Calu3 (cell line): ENCODE results near the gene METTL22. TPM values are rescaled to one million over a fixed set of nuclear protein-coding genes. Genes with fewer than 3 reads are reported as not detected.

Experiments
- BruUV-seq: library from RNA; stranded (reverse); fragments of 400-500 nt; replicated peaks from 2 replicates; lab custom pipeline; 2021; lab: Mats Ljungman, UMichigan
- CTCF ChIA-PET: fragments of 300-600 bp; sonication (Branson Sonifier 250); formaldehyde crosslinking; loops from one replicate; lab custom pipeline; 2022; ENCODE audit warnings: antibody characterized with exemption; lab: Charles Lee
- DNase-seq: peaks from one replicate; pipeline ENCODE4 v3.0.0; 2022
- H3K27ac Mint-ChIP-seq: one replicate; pipeline ENCODE4 v1.8.0; 2022; ENCODE audit warnings: mixed read lengths; ENCODE audit not compliant: unreplicated experiment
- H3K27me3 Mint-ChIP-seq: one replicate; pipeline ENCODE4 v1.8.0; 2022; ENCODE audit warnings: mixed read lengths; ENCODE audit not compliant: unreplicated experiment
- H3K36me3 Mint-ChIP-seq: one replicate; pipeline ENCODE4 v1.8.0; 2022; ENCODE audit warnings: mild to moderate bottlenecking, moderate library complexity, mixed read lengths; ENCODE audit not compliant: insufficient read depth, unreplicated experiment
- H3K4me1 Mint-ChIP-seq: one replicate; pipeline ENCODE4 v1.8.0; 2022; ENCODE audit warnings: mild to moderate bottlenecking, low read depth, mixed read lengths; ENCODE audit not compliant: unreplicated experiment
- H3K4me3 Mint-ChIP-seq: one replicate; pipeline ENCODE4 v1.8.0; 2022; ENCODE audit warnings: mild to moderate bottlenecking, low read depth, moderate library complexity, mixed read lengths; ENCODE audit not compliant: unreplicated experiment
- H3K9me3 Mint-ChIP-seq: one replicate; pipeline ENCODE4 v1.8.0; 2022; ENCODE audit warnings: low read depth, mixed read lengths; ENCODE audit not compliant: unreplicated experiment
- intact Hi-C: fragments of 100-400 bp; cut with micrococcal nuclease; formaldehyde crosslinking; loops from one replicate; pipeline ENCODE4 v1.10.0; 2022; ENCODE audit not compliant: unreplicated experiment
- total RNA-seq: library from RNA; stranded (reverse); gene quantifications from 2 replicates; pipeline ENCODE4 v1.2.3, GENCODE V29; 2022
- TF ChIP-seq, protein P1 (sequence below): fragments of 200-600 bp; IDR thresholded peaks from one replicate; pipeline ENCODE4 v1.8.0; 2022; ENCODE audit warnings: antibody characterized with exemption; ENCODE audit not compliant: unreplicated experiment

The METTL22 gene
- total RNA-seq, 1 experiment from 2014 or later, result 71.7 TPM

- Mint-ChIP-seq H3K36me3 (no peaks in the 10 kb centered on the region), H3K9me3 (no peaks in the 10 kb centered on the region), H3K4me3 (no peak overlapping the region), H3K27ac (no peak overlapping the region), H3K27me3 (peaks cover 29% of the 10 kb centered on the region), H3K4me1 (no peaks in the 10 kb centered on the region)
- CTCF ChIA-PET, result no interaction called here
- intact Hi-C loops, result no loop called here
- no TSS peak for BruUV-seq
- TF ChIP-seq, protein P1, sequence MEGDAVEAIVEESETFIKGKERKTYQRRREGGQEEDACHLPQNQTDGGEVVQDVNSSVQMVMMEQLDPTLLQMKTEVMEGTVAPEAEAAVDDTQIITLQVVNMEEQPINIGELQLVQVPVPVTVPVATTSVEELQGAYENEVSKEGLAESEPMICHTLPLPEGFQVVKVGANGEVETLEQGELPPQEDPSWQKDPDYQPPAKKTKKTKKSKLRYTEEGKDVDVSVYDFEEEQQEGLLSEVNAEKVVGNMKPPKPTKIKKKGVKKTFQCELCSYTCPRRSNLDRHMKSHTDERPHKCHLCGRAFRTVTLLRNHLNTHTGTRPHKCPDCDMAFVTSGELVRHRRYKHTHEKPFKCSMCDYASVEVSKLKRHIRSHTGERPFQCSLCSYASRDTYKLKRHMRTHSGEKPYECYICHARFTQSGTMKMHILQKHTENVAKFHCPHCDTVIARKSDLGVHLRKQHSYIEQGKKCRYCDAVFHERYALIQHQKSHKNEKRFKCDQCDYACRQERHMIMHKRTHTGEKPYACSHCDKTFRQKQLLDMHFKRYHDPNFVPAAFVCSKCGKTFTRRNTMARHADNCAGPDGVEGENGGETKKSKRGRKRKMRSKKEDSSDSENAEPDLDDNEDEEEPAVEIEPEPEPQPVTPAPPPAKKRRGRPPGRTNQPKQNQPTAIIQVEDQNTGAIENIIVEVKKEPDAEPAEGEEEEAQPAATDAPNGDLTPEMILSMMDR, result no peak
- DNase-seq, result no peak
Measured at GRCh38 chr16:8585857-8586256, 35.6 kb upstream of the METTL22 start.

DNA sequence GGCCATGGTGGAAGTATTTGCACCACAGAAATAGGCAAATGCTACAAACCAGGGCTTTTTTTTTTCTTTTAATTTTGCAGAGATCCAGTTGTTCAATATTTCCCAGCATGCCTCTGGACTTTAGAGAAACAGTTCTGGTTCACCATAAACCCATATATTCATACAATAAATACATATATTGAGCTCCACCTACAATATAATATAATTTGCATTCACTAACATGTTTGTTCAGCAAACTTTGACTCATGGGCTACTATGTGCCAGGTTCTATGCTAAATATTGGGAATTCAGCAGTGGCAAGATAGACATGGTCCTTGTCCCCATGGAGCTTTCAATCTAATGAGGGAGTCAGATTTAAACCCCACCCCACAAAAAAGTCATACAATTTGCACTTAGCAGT, 34.4 kb upstream of the METTL22 start:
- H3K9me3 Mint-ChIP-seq, result no peaks in the 10 kb centered on the region
- H3K4me3 Mint-ChIP-seq, result no peak overlapping the region
- H3K36me3 Mint-ChIP-seq, result no peaks in the 10 kb centered on the region
- no peak for DNase-seq
- H3K27me3 Mint-ChIP-seq, result peaks cover 29% of the 10 kb centered on the region
- CTCF ChIA-PET, result interaction anchor here (1.2 kb wide), 1 partner anchor 12 kb away, joined by 4 read pairs; no protein-coding TSS in a partner anchor
- H3K4me1 Mint-ChIP-seq, result no peaks in the 10 kb centered on the region
- H3K27ac Mint-ChIP-seq, result no peak overlapping the region
- TF ChIP-seq, protein P1, result no peak
- intact Hi-C loops, result no loop called here
- no TSS peak for BruUV-seq

DNA sequence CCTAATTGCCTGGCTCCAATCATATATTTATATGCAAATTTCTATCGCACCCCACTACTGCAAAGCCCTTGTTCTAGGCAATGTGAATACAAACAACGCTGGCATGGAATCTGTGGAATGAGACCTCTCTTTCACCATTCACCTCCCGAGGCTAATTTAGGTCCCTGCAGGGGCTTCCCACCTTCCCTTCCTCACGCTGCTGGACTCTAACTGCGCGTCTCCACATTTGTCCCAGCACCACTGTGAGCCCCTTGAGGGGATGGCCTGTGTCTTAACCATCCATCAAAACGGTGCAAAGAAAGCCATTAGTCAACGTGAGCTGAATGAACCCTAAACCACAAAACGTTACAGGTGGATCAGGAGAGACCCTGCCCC, 32.8 kb upstream of the METTL22 start:
- DNase-seq, result no peak
- no peak overlapping the region for H3K4me3 Mint-ChIP-seq
- H3K27me3 Mint-ChIP-seq, result peaks cover 25% of the 10 kb centered on the region
- no TSS peak for BruUV-seq
- TF ChIP-seq, protein P1, result no peak
- no peaks in the 10 kb centered on the region for H3K4me1 Mint-ChIP-seq
- H3K36me3 Mint-ChIP-seq, result no peaks in the 10 kb centered on the region
- no peak overlapping the region for H3K27ac Mint-ChIP-seq
- no peaks in the 10 kb centered on the region for H3K9me3 Mint-ChIP-seq
- CTCF ChIA-PET, result no interaction called here
- intact Hi-C loops, result no loop called here

- H3K4me1 Mint-ChIP-seq, result no peaks in the 10 kb centered on the region
- H3K9me3 Mint-ChIP-seq, result no peaks in the 10 kb centered on the region
- intact Hi-C loops, result no loop called here
- BruUV-seq, result no TSS peak
- H3K27me3 Mint-ChIP-seq, result peaks cover 19% of the 10 kb centered on the region
- CTCF ChIA-PET, result no interaction called here
- H3K27ac Mint-ChIP-seq, result no peak overlapping the region
- no peak overlapping the region for H3K4me3 Mint-ChIP-seq
- H3K36me3 Mint-ChIP-seq, result no peaks in the 10 kb centered on the region
- TF ChIP-seq, protein P1, result no peak
- DNase-seq, result no peak
Measured at GRCh38 chr16:8589057-8589899, 32.2 kb upstream of the METTL22 start.
